GM06990 (cell line): ENCODE results near the gene ZP1.

Experiments
- DNase-seq: peaks from one replicate; pipeline ENCODE4 v3.0.0-alpha.2; 2011; ENCODE audit not compliant: insufficient read length; ENCODE audit errors: extremely low read depth
- H3K27me3 ChIP-seq: replicated peaks from 2 replicates; pipeline ENCODE4 v1.6.0; 2011; ENCODE audit warnings: low read length; ENCODE audit not compliant: control insufficient read depth, insufficient read depth
- H3K36me3 ChIP-seq: 2 replicates; pipeline ENCODE4 v1.5.1; 2011; ENCODE audit warnings: low read length; ENCODE audit not compliant: control insufficient read depth, insufficient read depth
- H3K4me3 ChIP-seq: replicated peaks from 2 replicates; pipeline ENCODE4 v1.5.1; 2011; ENCODE audit warnings: low read depth, mild to moderate bottlenecking, control low read depth, low read length
- CTCF ChIP-seq: IDR thresholded peaks from 2 replicates; pipeline ENCODE4 v1.5.1; 2011; ENCODE audit warnings: low read length, control low read depth, mild to moderate bottlenecking, inconsistent platforms; ENCODE audit not compliant: insufficient read depth, poor library complexity, severe bottlenecking

The ZP1 gene

GRCh38 chr11:60857378-60858232 is 9.7 kb upstream of the ZP1 start:
- no peak for TF ChIP-seq CTCF
- Histone ChIP-seq H3K27me3 (no peaks in the 10 kb centered on the region), H3K36me3 (peaks cover 1% of the 10 kb centered on the region), H3K4me3 (no peak overlapping the region)
- DNase-seq: no peak

DNA sequence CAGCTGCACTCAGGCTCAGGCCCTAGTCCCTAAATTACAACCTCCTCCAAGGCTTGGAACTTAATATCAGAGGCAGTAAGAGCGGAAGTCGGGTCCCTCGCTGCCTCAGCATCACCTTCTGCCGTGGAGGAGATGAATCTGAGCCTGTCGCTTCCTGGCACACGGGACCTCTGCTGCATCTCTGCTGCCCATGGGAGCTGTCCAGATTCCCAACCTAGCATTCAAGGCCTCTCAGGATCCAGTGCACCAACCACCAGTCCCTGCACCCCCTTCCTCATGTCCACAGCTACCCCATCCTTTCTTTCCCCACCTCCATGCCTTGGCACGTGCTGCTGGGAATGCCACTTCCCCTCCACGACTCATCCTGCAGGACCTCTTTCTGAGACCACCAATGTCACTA is 9.1 kb upstream of the ZP1 start:
- Histone ChIP-seq H3K27me3 (no peaks in the 10 kb centered on the region), H3K4me3 (no peak overlapping the region), H3K36me3 (peaks cover 1% of the 10 kb centered on the region)
- no peak for DNase-seq
- no peak for TF ChIP-seq CTCF

GRCh38 chr11:60858731-60859464 is 8.4 kb upstream of the ZP1 start:
- TF ChIP-seq CTCF: no peak
- DNase-seq: no peak
- Histone ChIP-seq H3K27me3 (no peaks in the 10 kb centered on the region), H3K4me3 (no peak overlapping the region), H3K36me3 (no peaks in the 10 kb centered on the region)

DNA sequence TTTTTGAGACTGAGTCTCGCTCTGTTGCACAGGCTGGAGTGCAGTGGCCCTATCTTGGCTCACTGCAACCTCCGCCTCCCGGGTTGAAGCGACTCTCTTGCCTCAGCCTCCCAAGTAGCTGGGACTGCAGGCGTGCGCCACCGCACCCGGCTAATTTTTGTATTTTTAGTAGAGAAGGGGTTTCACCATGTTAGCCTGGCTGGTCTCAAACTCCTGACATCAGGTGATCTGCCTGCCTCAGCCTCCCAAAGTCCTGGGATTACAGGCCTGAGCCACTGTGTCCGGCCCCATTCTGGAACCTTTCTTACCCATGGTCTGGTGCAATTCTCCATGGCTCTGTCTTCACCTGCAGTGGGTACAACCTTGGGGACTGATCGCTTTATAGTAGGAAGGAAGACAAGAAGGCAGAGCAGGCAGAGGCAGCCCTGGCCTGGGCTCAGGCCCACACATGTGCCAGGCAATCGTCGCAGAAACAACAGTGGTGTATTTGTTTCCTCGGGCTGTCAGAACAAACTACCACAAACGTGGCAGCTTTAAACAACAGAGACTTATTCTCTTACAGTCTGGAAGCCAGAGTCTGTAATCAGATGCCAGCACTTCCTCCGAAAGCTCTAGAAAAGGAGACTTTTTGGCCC is 7.6 kb upstream of the ZP1 start:
- no peak for DNase-seq
- no peak overlapping the region for H3K4me3 ChIP-seq
- no peaks in the 10 kb centered on the region; the same call in 1 of the 2 replicates for H3K27me3 ChIP-seq
- TF ChIP-seq CTCF: no peak
- no peaks in the 10 kb centered on the region for H3K36me3 ChIP-seq

DNA sequence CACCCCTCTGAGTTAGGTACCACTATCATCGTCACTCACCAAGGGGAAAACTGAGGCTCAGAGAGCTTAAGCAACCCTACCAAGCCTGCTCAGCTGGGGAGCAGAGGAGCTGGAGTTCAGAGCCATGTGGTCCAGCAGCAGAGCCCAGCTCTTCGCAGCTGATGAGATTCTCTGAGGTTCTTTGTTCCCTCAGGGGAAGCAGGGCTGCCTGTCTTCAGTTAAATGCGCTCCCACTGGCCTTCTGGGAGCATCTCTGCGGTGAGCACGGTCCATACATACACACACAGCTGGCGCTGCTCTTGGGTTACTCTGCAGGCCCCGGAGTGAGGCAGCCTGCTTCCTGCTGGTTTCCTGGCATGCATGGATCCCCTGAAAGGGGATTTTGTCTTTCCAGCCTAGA is 6.4 kb upstream of the ZP1 start:
- TF ChIP-seq CTCF: no peak
- Histone ChIP-seq H3K4me3 (no peak overlapping the region), H3K36me3 (no peaks in the 10 kb centered on the region), H3K27me3 (no peaks in the 10 kb centered on the region; the same call in 1 of the 2 replicates)
- no peak for DNase-seq
